ENCODE data around the gene NFIA. TPM values are rescaled to one million over a fixed set of nuclear protein-coding genes. Genes with fewer than 3 reads are reported as not detected.
A peak's percentile ranks its signal among the peaks of the same experiment; 100 is the strongest.

The NFIA gene
- total and polyA plus RNA-seq, 9 of the 15 experiments (the other 6 are each of a cell fraction or from before 2014, with no cell fraction given): 5.3 to 24.9 (median 9.8) TPM

DNA sequence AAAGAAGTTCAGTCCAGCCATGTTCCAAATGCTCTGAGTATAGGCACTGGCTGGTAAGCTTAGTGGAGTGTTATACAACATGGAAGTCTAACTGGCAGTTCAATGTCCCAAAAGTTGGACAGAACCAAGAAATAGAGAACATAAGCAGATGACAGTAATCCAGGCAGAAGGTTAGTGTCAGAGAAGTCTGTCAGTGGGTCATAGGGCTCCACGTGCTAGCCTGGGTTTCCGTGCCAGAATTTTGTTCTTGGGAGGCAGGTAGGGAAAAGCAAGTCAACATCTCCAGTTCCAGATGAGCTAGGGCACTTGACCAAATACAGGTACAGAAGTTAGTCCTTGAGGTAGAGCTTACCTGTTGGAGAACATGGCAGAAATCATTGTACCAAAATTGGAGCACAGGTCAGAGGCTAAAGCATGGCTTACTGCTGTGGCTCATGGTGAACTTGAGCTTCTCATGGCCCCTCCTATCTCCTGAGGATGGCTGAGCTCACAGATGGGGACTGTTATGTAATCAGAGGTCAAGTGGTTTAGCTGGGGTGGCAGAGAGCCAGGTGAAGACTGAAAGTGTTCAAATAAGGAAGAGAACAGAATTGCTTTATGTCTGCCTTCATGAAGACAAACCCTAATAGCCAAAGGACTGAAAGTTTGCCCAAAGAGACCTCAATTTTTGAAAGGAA, 170.8 kb downstream of the NFIA start (continued):
- TF ChIP-seq, protein P1, sequence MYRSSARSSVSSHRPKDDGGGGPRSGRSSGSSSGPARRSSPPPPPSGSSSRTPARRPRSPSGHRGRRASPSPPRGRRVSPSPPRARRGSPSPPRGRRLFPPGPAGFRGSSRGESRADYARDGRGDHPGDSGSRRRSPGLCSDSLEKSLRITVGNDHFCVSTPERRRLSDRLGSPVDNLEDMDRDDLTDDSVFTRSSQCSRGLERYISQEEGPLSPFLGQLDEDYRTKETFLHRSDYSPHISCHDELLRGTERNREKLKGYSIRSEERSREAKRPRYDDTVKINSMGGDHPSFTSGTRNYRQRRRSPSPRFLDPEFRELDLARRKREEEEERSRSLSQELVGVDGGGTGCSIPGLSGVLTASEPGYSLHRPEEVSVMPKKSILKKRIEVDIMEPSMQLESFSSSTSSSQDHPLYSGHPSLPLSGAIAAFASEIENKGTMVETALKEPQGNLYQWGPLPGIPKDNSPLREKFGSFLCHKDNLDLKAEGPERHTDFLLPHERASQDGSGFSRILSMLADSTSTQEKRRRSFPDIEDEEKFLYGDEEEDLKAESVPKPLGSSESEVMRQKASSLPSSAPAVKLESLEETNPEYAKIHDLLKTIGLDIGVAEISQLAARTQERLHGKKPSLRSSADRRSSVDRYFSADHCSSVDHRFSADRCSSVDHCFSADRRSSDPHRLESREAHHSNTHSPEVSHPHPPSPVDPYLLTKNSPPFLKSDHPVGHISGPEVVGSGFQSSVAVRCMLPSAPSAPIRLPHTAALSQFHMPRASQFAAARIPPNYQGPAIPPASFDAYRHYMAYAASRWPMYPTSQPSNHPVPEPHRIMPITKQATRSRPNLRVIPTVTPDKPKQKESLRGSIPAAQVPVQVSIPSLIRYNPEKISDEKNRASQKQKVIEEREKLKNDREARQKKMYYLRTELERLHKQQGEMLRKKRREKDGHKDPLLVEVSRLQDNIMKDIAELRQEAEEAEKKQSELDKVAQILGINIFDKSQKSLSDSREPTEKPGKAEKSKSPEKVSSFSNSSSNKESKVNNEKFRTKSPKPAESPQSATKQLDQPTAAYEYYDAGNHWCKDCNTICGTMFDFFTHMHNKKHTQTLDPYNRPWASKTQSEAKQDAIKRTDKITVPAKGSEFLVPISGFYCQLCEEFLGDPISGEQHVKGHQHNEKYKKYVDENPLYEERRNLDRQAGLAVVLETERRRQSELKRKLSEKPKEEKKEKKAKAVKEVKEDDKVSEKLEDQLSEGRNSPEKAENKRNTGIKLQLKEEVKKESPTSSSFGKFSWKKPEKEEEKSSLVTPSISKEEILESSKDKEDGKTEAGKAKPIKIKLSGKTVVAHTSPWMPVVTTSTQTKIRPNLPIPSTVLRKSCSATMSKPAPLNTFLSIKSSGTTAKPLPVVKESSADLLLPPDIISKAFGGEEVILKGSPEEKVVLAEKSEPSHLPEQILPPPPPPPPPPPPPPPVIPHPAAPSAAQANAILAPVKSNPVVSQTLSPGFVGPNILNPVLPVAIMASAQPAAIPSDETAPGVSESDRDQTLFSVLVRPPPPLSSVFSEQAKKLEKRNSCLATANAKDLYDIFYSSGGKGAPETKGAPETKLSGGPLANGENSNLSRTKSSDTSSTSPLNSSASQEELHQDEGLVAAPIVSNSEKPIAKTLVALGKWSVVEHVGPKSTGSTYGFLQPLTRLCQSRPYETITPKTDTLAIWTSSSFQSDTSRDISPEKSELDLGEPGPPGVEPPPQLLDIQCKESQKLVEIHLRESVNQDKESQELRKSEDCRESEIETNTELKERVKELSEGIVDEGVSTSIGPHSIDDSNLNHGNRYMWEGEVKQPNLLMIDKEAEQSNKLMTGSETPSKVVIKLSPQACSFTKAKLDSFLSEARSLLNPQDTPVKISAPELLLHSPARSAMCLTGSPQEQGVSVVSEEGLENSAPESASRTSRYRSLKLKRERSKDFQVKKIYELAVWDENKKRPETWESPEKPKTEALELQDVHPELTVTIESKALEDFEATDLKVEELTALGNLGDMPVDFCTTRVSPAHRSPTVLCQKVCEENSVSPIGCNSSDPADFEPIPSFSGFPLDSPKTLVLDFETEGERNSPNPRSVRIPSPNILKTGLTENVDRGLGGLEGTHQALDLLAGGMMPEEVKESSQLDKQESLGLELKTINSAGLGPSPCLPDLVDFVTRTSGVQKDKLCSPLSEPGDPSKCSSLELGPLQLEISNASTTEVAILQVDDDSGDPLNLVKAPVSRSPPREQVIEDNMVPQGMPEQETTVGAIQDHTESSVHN (IDR thresholded peaks at IDR 0.05; ENCODE audit: borderline replicate concordance in 1 of 2, low read depth in 1 of 2): no peak
- TF ChIP-seq KLF1 (tag; IDR thresholded peaks at IDR 0.05): no peak
- TF ChIP-seq, protein P2, sequence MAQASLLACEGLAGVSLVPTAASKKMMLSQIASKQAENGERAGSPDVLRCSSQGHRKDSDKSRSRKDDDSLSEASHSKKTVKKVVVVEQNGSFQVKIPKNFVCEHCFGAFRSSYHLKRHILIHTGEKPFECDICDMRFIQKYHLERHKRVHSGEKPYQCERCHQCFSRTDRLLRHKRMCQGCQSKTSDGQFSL (CRISPR knock-in tag; IDR thresholded peaks at IDR 0.05): no peak
- TF ChIP-seq, protein P2 (tag; IDR thresholded peaks at IDR 0.05): peak in 1 of 2 experiments; percentile 68; a peak in 1 of 4 replicates
- no peak for TF ChIP-seq ZFP36 (IDR thresholded peaks at IDR 0.05; ENCODE audit: low read depth, low read length, partially characterized antibody)
- TF ChIP-seq, protein P3, sequence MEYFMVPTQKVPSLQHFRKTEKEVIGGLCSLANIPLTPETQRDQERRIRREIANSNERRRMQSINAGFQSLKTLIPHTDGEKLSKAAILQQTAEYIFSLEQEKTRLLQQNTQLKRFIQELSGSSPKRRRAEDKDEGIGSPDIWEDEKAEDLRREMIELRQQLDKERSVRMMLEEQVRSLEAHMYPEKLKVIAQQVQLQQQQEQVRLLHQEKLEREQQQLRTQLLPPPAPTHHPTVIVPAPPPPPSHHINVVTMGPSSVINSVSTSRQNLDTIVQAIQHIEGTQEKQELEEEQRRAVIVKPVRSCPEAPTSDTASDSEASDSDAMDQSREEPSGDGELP (CRISPR knock-in tag; IDR thresholded peaks at IDR 0.05; ENCODE audit: borderline replicate concordance): peak; percentile 66
